ENCODE data around the gene ABCC6. TPM values are rescaled to one million over a fixed set of nuclear protein-coding genes. Genes with fewer than 3 reads are reported as not detected.

Gene ABCC6
- total RNA-seq, 1 experiment from 2014 or later = 2.7 TPM

- no peaks in the 10 kb centered on the region for H4K20me1 ChIP-seq (ENCODE audit: insufficient read depth)
- ChIA-PET POLR2A (no interaction called here), RAD21 (ENCODE audit: low non-redundant PET in 1 of 2, low total read pairs in 2 of 2, uncharacterized antibody in 2 of 2, unreplicated experiment in 2 of 2) (no interaction called here), CTCF (no interaction called here)
- no TSS peak for BruUV-seq (replicated peaks)
- H3K9me2 ChIP-seq (ENCODE audit: insufficient read depth) = no peaks in the 10 kb centered on the region
- TF ChIP-seq SP1 (IDR thresholded peaks at IDR 0.05; ENCODE audit: low read depth) = no peak
- TF ChIP-seq ZNF274 (IDR thresholded peaks at IDR 0.05; ENCODE audit: low read depth, low read length) = no peak
- TF ChIP-seq MAX (IDR thresholded peaks at IDR 0.05) = no peak
- TF ChIP-seq CEBPB (IDR thresholded peaks at IDR 0.05; ENCODE audit: low read depth) = no peak
- TF ChIP-seq TCF7L2 (IDR thresholded peaks at IDR 0.05; ENCODE audit: borderline replicate concordance, extremely low read depth, insufficient read depth, insufficient read length) = no peak
- TF ChIP-seq ELF1 (IDR thresholded peaks at IDR 0.05; ENCODE audit: borderline replicate concordance, low read depth) = no peak
- no peak for TF ChIP-seq YY1 (IDR thresholded peaks at IDR 0.05; ENCODE audit: extremely low read depth, insufficient replicate concordance, low read depth, low read length)
- TF ChIP-seq JUND (IDR thresholded peaks at IDR 0.05) = no peak
- no peak for TF ChIP-seq EZH2phosphoT487 (IDR thresholded peaks at IDR 0.05; ENCODE audit: borderline replicate concordance)
- intact Hi-C loops (cut with micrococcal nuclease) = no loop called here
- H3K4me1 ChIP-seq (ENCODE audit: control insufficient read depth in 1 of 2, insufficient read depth in 2 of 2, low read length in 2 of 2) = no peaks in the 10 kb centered on the region
- no peak overlapping the region for H3K9ac ChIP-seq (ENCODE audit: low read length)
- H3K79me2 ChIP-seq (ENCODE audit: insufficient read depth, low read length) = no peaks in the 10 kb centered on the region
- ATAC-seq (no peak), DNase-seq (ENCODE audit: low read depth, low spot score) (no peak)
- H3K27ac ChIP-seq (ENCODE audit: low read depth, low read length) = no peak overlapping the region
- no peak overlapping the region for H3K4me2 ChIP-seq (ENCODE audit: low read length)
- H2AFZ ChIP-seq (ENCODE audit: low read depth, low read length, poor library complexity, severe bottlenecking) = no peak overlapping the region
- no peak overlapping the region for H3K4me3 ChIP-seq (replicated peaks in 1 of 2; ENCODE audit: low read depth in 1 of 2, low read length in 2 of 2)
- H3K9me3 ChIP-seq (ENCODE audit: control insufficient read depth in 1 of 2, insufficient read depth in 1 of 2, low read depth in 1 of 2, low read length in 2 of 2) = no peaks in the 10 kb centered on the region
- H3K27me3 ChIP-seq (ENCODE audit: insufficient read depth, low read length) = no peaks in the 10 kb centered on the region
- peaks cover 26 to 31% of the 10 kb centered on the region in 2 experiments; a peak in 3 of 4 replicates for H3K36me3 ChIP-seq (ENCODE audit: control insufficient read depth in 1 of 2, insufficient read depth in 2 of 2, low read length in 2 of 2)
Measured at GRCh38 chr16:16099320-16099719, 124.0 kb downstream of the ABCC6 start.

Other genes starting within 250 kb of the ABCC6 start
- 41.5 TPM for gene NOMO3, start 9.0 kb upstream of the ABCC6 start, total RNA-seq (2021; ENCODE audit: unreplicated experiment)
- gene NPIPA7, start 155.6 kb upstream of the ABCC6 start, total RNA-seq (2021; ENCODE audit: unreplicated experiment) = 4.5 TPM

All from HCT116 (cell line).